Measurements from ENCODE around the gene DDR2. TPM values are rescaled to one million over a fixed set of nuclear protein-coding genes. Genes with fewer than 3 reads are reported as not detected.

DDR2 gene
- total and polyA plus RNA-seq, 3 experiments from 2014 or later: 0.09 to 0.20 (median 0.13) TPM

GRCh38 chr1:162632698-162633080, 425 bp downstream of the DDR2 start:
- POLR2A ChIA-PET: no interaction called here

DNA sequence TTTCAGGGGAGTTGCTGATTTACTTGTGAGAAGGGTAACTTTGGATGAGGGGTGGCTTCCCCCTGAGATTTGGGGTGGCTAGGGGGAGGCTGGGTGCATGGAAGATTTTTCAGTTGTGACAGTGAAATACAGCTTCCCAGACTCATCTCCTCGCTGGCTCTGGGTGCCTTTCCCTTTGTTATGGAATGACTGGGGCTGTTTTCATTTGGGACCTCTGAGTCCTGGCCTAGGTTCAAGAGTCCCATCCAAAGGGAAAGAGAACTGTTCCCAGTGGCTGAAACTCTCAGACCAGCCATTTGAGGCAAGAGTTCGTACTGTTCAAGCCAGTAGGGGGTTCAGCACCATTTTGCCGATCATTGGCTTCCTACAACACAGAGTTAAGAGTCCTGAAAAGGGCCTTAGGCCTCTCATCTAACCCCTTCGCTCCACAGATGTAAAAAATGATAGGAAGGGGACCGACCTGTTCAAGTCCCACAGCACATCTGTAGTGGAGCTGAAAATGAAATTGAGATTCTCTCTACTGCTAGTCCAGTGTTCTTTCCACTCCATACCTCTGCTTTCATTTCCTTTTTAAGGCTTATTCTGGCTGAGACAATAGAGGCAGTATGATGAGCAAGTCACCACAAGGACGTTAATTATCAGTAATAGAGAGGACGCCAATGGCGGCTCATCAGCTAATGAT, 958 bp downstream of the DDR2 start:
- no peaks in the 10 kb centered on the region for H3K36me3 Mint-ChIP-seq
- H3K4me1 Mint-ChIP-seq: no peaks in the 10 kb centered on the region
- POLR2A ChIA-PET: no interaction called here
- no peaks in the 10 kb centered on the region for H3K9me3 ChIP-seq (ENCODE audit: low read length)
- peaks cover 5 to 7% of the 10 kb centered on the region in 2 donors for H3K27me3 Mint-ChIP-seq
- H3K27ac Mint-ChIP-seq: peak overlapping the region in 1 of 8 donors; percentile 74
- DNase-seq: no peak
- no peak overlapping the region for H3K4me3 ChIP-seq (ENCODE audit: low read length)
- CTCF ChIA-PET: no interaction called here
- H3K4me1 ChIP-seq (ENCODE audit: insufficient read depth, low read length): no peaks in the 10 kb centered on the region
- H3K27ac ChIP-seq (ENCODE audit: low read depth, low read length): no peak overlapping the region
- no peaks in the 10 kb centered on the region for H3K9me3 Mint-ChIP-seq
- no peaks in the 10 kb centered on the region for H3K36me3 ChIP-seq (ENCODE audit: insufficient read depth, low read length)
- no peaks in the 10 kb centered on the region for H3K27me3 ChIP-seq (ENCODE audit: insufficient read depth, low read length, poor library complexity, severe bottlenecking)
- H3K4me3 Mint-ChIP-seq: no peak overlapping the region

More at GRCh38 chr1:162632698-162633080, 425 bp downstream of the DDR2 start:
- Mint-ChIP-seq H3K4me1 (no peaks in the 10 kb centered on the region), H3K9me3 (no peaks in the 10 kb centered on the region), H3K27me3 (peaks cover 5 to 7% of the 10 kb centered on the region in 2 donors), H3K4me3 (no peak overlapping the region), H3K27ac (no peak overlapping the region), H3K36me3 (no peaks in the 10 kb centered on the region)
- Histone ChIP-seq H3K4me1 (ENCODE audit: insufficient read depth, low read length) (no peaks in the 10 kb centered on the region), H3K27ac (ENCODE audit: low read depth, low read length) (no peak overlapping the region), H3K9me3 (ENCODE audit: low read length) (no peaks in the 10 kb centered on the region), H3K27me3 (ENCODE audit: insufficient read depth, low read length, poor library complexity, severe bottlenecking) (no peaks in the 10 kb centered on the region), H3K36me3 (ENCODE audit: insufficient read depth, low read length) (no peaks in the 10 kb centered on the region), H3K4me3 (ENCODE audit: low read length) (no peak overlapping the region)
- CTCF ChIA-PET: no interaction called here
- DNase-seq: no peak

DNA sequence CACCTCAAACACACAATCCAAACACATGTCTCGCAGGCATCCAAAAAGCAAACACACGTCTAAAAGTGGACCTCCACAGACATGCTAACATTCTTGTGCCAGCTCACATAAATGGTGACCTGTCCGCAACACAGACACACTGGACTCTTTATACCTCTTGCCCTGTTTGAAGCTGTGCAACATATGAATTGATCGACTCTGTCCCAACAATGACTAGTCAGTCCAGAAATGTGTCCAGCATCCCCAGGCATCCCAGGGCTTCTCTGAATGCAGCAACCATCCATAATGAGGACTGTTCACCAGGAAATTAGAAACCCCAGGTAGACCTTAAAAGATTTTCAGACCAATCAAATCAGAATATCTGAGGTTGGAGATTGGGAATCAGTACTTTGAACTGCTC, 3.2 kb downstream of the DDR2 start:
- no peaks in the 10 kb centered on the region for H3K9me3 Mint-ChIP-seq
- no peaks in the 10 kb centered on the region for H3K36me3 ChIP-seq (ENCODE audit: insufficient read depth, low read length)
- peaks cover 0 to 7% of the 10 kb centered on the region in 2 donors for H3K27me3 Mint-ChIP-seq
- H3K9me3 ChIP-seq (ENCODE audit: low read length): no peaks in the 10 kb centered on the region
- H3K4me3 ChIP-seq (ENCODE audit: low read length): no peak overlapping the region
- H3K4me1 ChIP-seq (ENCODE audit: insufficient read depth, low read length): no peaks in the 10 kb centered on the region
- CTCF ChIA-PET: no interaction called here
- H3K27me3 ChIP-seq (ENCODE audit: insufficient read depth, low read length, poor library complexity, severe bottlenecking): no peaks in the 10 kb centered on the region
- H3K4me1 Mint-ChIP-seq: no peaks in the 10 kb centered on the region
- POLR2A ChIA-PET: no interaction called here
- no peak for DNase-seq
- H3K4me3 Mint-ChIP-seq: no peak overlapping the region
- H3K27ac ChIP-seq (ENCODE audit: low read depth, low read length): no peak overlapping the region
- H3K27ac Mint-ChIP-seq: no peak overlapping the region
- no peaks in the 10 kb centered on the region for H3K36me3 Mint-ChIP-seq

- H3K27ac ChIP-seq (ENCODE audit: low read depth, low read length): no peak overlapping the region
- H3K4me3 ChIP-seq (ENCODE audit: low read length): no peak overlapping the region
- no peak overlapping the region for H3K4me3 Mint-ChIP-seq
- H3K27me3 ChIP-seq (ENCODE audit: insufficient read depth, low read length, poor library complexity, severe bottlenecking): no peaks in the 10 kb centered on the region
- no peaks in the 10 kb centered on the region for H3K36me3 Mint-ChIP-seq
- H3K36me3 ChIP-seq (ENCODE audit: insufficient read depth, low read length): no peaks in the 10 kb centered on the region
- H3K27ac Mint-ChIP-seq: no peak overlapping the region
- no peaks in the 10 kb centered on the region for H3K9me3 ChIP-seq (ENCODE audit: low read length)
- ChIA-PET POLR2A (no interaction called here), CTCF (no interaction called here)
- no peaks in the 10 kb centered on the region for H3K4me1 ChIP-seq (ENCODE audit: insufficient read depth, low read length)
- DNase-seq: no peak
- H3K27me3 Mint-ChIP-seq: peaks cover 2 to 3% of the 10 kb centered on the region in 2 donors
- no peaks in the 10 kb centered on the region for H3K4me1 Mint-ChIP-seq
- H3K9me3 Mint-ChIP-seq: no peaks in the 10 kb centered on the region
These were observed 7.5 kb downstream of the DDR2 start for GRCh38 chr1:162639718-162640117.

DNA sequence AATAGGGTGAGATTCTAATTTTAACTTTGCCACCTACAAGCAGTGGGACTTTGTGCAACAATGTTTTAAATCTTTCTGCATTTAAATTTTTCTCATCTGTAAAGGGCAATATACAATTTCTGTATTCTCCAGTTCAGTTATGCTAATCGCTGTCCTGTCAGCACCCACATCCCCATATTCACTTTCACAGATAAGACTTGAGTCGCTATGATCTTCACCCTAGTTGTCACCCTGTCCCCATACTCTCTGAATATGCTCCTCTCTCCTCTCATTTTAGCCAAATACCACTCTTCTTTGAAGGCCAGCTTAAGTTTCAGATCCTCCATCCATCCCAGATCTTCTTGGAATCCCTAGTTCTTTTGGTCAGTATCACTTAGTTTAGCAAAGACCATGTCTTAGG, 8.8 kb downstream of the DDR2 start:
- no peaks in the 10 kb centered on the region for H3K9me3 ChIP-seq (ENCODE audit: low read length)

GRCh38 chr1:162644986-162645314, 12.7 kb downstream of the DDR2 start:
- ChIA-PET CTCF (no interaction called here), POLR2A (no interaction called here)
- Histone ChIP-seq H3K27me3 (ENCODE audit: insufficient read depth, low read length, poor library complexity, severe bottlenecking) (no peaks in the 10 kb centered on the region), H3K9me3 (ENCODE audit: low read length) (no peaks in the 10 kb centered on the region), H3K36me3 (ENCODE audit: insufficient read depth, low read length) (no peaks in the 10 kb centered on the region), H3K4me3 (ENCODE audit: low read length) (no peak overlapping the region), H3K4me1 (ENCODE audit: insufficient read depth, low read length) (no peaks in the 10 kb centered on the region), H3K27ac (ENCODE audit: low read depth, low read length) (no peak overlapping the region)
- Mint-ChIP-seq H3K4me3 (no peak overlapping the region), H3K27ac (no peak overlapping the region), H3K36me3 (no peaks in the 10 kb centered on the region), H3K4me1 (no peaks in the 10 kb centered on the region), H3K27me3 (peaks cover 0 to 15% of the 10 kb centered on the region in 2 donors), H3K9me3 (no peaks in the 10 kb centered on the region)
- no peak for DNase-seq

More for the DNA sequence above, 8.8 kb downstream of the DDR2 start:
- no peak overlapping the region for H3K27ac ChIP-seq (ENCODE audit: low read depth, low read length)
- CTCF ChIA-PET: no interaction called here
- no peak overlapping the region for H3K4me3 ChIP-seq (ENCODE audit: low read length)
- no peaks in the 10 kb centered on the region for H3K36me3 ChIP-seq (ENCODE audit: insufficient read depth, low read length)
- no peak for DNase-seq
- Mint-ChIP-seq H3K27me3 (peaks cover 0 to 3% of the 10 kb centered on the region in 2 donors), H3K4me1 (no peaks in the 10 kb centered on the region), H3K36me3 (no peaks in the 10 kb centered on the region), H3K27ac (no peak overlapping the region), H3K9me3 (no peaks in the 10 kb centered on the region), H3K4me3 (no peak overlapping the region)
- no peaks in the 10 kb centered on the region for H3K27me3 ChIP-seq (ENCODE audit: insufficient read depth, low read length, poor library complexity, severe bottlenecking)
- H3K4me1 ChIP-seq (ENCODE audit: insufficient read depth, low read length): no peaks in the 10 kb centered on the region
- POLR2A ChIA-PET: no interaction called here

DNA sequence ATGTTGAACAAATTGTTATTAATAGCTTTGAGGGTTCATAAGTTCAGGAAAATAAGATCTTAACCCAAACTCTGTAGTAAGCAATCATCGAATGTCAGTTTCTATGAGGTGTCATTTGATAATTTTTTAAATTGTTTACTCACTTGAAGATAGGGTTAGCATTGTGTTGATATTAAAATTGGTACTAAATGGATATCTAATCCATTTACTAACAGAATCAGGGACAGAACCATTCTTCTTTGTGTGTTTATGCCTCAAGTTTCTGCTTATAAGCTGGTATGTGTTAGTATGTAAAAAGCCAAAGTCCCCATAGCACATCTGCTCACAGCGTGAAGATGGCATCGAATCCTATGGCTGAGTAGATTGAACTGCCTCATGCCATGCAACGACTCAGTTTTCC, 13.4 kb downstream of the DDR2 start:
- CTCF ChIA-PET: no interaction called here
- no peaks in the 10 kb centered on the region for H3K9me3 ChIP-seq (ENCODE audit: low read length)
- no peaks in the 10 kb centered on the region for H3K4me1 Mint-ChIP-seq
- H3K27ac ChIP-seq (ENCODE audit: low read depth, low read length): no peak overlapping the region
- POLR2A ChIA-PET: no interaction called here
- no peak overlapping the region for H3K27ac Mint-ChIP-seq
- H3K9me3 Mint-ChIP-seq: no peaks in the 10 kb centered on the region
- H3K36me3 ChIP-seq (ENCODE audit: insufficient read depth, low read length): no peaks in the 10 kb centered on the region
- peaks cover 1 to 15% of the 10 kb centered on the region in 2 donors for H3K27me3 Mint-ChIP-seq
- H3K36me3 Mint-ChIP-seq: no peaks in the 10 kb centered on the region
- H3K4me1 ChIP-seq (ENCODE audit: insufficient read depth, low read length): no peaks in the 10 kb centered on the region
- H3K4me3 Mint-ChIP-seq: no peak overlapping the region
- no peak overlapping the region for H3K4me3 ChIP-seq (ENCODE audit: low read length)
- DNase-seq: no peak
- H3K27me3 ChIP-seq (ENCODE audit: insufficient read depth, low read length, poor library complexity, severe bottlenecking): no peaks in the 10 kb centered on the region

GRCh38 chr1:162649583-162649982, 17.3 kb downstream of the DDR2 start:
- H3K4me1 ChIP-seq (ENCODE audit: insufficient read depth, low read length): no peaks in the 10 kb centered on the region
- Mint-ChIP-seq H3K9me3 (no peaks in the 10 kb centered on the region), H3K27ac (no peak overlapping the region), H3K36me3 (no peaks in the 10 kb centered on the region), H3K4me3 (no peak overlapping the region), H3K4me1 (no peaks in the 10 kb centered on the region), H3K27me3 (peaks cover 1 to 24% of the 10 kb centered on the region in 2 donors)
- no peak for DNase-seq
- no peak overlapping the region for H3K4me3 ChIP-seq (ENCODE audit: low read length)
- H3K36me3 ChIP-seq (ENCODE audit: insufficient read depth, low read length): no peaks in the 10 kb centered on the region
- H3K27ac ChIP-seq (ENCODE audit: low read depth, low read length): no peak overlapping the region
- no peaks in the 10 kb centered on the region for H3K9me3 ChIP-seq (ENCODE audit: low read length)
- no peaks in the 10 kb centered on the region for H3K27me3 ChIP-seq (ENCODE audit: insufficient read depth, low read length, poor library complexity, severe bottlenecking)
- ChIA-PET CTCF (no interaction called here), POLR2A (no interaction called here)
